ENCODE results near the gene ILKAP.
"Not testable (repeated sequence)": the region's sequence is repeated elsewhere in the genome, so short reads cannot be mapped to it uniquely, and the experiment has no call there.

ILKAP gene

GRCh38 chr2:238202326-238203093, 985 bp downstream of the ILKAP start:
- DNase-seq (ENCODE audit: low read depth in 2 of 2), result no peak

- DNase-seq (ENCODE audit: low read depth in 2 of 2), result no peak
Measured at GRCh38 chr2:238190445-238190844, 13.1 kb downstream of the ILKAP start.

GRCh38 chr2:238187618-238188548, 15.6 kb downstream of the ILKAP start:
- DNase-seq (ENCODE audit: low read depth in 2 of 2), result no peak

- DNase-seq (ENCODE audit: low read depth in 2 of 2), result no peak
Measured at GRCh38 chr2:238183821-238184220, 19.7 kb downstream of the ILKAP start.

GRCh38 chr2:238182362-238182761, 21.1 kb downstream of the ILKAP start:
- no peak for DNase-seq (ENCODE audit: low read depth in 2 of 2)

GRCh38 chr2:238180554-238180953, 22.9 kb downstream of the ILKAP start:
- DNase-seq (ENCODE audit: low read depth in 2 of 2), result no peak

GRCh38 chr2:238176613-238177012, 26.9 kb downstream of the ILKAP start:
- no peak for DNase-seq (ENCODE audit: low read depth in 2 of 2)

GRCh38 chr2:238174701-238175100, 28.8 kb downstream of the ILKAP start:
- no peak for DNase-seq (ENCODE audit: low read depth in 2 of 2)

- DNase-seq (ENCODE audit: low read depth in 2 of 2), result no peak
Measured at GRCh38 chr2:238174291-238174690, 29.2 kb downstream of the ILKAP start.

- no peak for DNase-seq (ENCODE audit: low read depth in 2 of 2)
Measured at GRCh38 chr2:238173692-238174091, 29.8 kb downstream of the ILKAP start.

- no peak for DNase-seq (ENCODE audit: low read depth in 2 of 2)
Measured at GRCh38 chr2:238172439-238172838, 31.1 kb downstream of the ILKAP start.

GRCh38 chr2:238171575-238172187, 31.8 kb downstream of the ILKAP start:
- no peak for DNase-seq (ENCODE audit: low read depth in 2 of 2)

GRCh38 chr2:238171072-238171431, 32.4 kb downstream of the ILKAP start:
- DNase-seq (ENCODE audit: low read depth in 2 of 2), result not testable (repeated sequence)

GRCh38 chr2:238170386-238171071, 33.0 kb downstream of the ILKAP start:
- DNase-seq (ENCODE audit: low read depth in 2 of 2), result no peak

GRCh38 chr2:238169708-238170251, 33.7 kb downstream of the ILKAP start:
- no peak for DNase-seq (ENCODE audit: low read depth in 2 of 2)

- no peak for DNase-seq (ENCODE audit: low read depth in 2 of 2)
Measured at GRCh38 chr2:238169048-238169707, 34.3 kb downstream of the ILKAP start.

GRCh38 chr2:238168196-238169047, 35.1 kb downstream of the ILKAP start:
- no peak for DNase-seq (ENCODE audit: low read depth in 2 of 2)

GRCh38 chr2:238167761-238168160, 35.7 kb downstream of the ILKAP start:
- no peak for DNase-seq (ENCODE audit: low read depth in 2 of 2)

GRCh38 chr2:238167344-238167715, 36.2 kb downstream of the ILKAP start:
- no peak for DNase-seq (ENCODE audit: low read depth in 2 of 2)
